DMS153 treated with DMSO at 0.1 percent for 48 hours (cell line): ENCODE measurements around the gene SH3RF1.

Source experiments
- DNase-seq: peaks from one replicate; lab custom pipeline; 2025; ENCODE audit not compliant: unreplicated experiment; lab: John Stamatoyannopoulos, UW

Gene SH3RF1

DNA sequence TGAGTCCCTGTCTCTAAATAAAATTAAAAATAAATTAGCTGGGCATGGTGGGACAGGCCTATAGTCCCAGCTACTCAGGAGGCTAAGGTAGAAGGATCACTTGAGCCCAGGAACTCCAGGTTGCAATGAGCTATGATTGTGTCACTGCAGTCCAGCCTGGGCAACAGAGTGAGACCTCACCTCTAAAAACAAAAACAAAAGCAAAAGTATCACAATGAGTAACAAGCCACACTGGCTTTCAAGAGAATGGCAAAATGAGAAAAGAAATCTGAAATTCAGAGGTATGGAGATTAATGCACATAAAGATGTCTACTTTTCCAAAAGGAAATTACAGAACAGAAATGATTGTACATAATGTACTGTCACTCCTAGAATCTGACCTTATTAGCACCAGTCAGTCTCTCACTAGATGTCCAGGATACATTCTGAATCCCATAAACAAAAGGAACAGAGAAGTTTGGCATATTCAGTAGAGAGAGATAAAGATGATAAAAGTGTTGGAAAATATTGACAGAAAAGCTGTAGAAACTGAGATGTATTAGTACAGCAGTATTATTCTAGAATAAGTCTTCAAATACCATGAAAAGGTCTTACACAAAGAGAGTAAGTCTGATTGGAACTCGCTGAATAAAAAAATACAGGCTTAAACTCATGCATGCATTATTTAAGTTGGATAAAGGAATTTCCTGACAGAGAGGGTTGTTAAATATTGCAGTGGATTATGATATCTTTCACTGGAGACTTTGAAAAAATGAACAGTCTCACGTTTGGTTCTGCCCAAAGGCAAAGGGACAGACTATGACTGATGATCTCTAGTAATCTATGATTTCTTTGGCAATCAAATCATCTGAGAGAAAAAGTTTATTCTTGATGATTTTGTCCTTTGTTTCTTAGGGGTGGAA lies 102.5 kb downstream of the SH3RF1 start:
- no peak for DNase-seq

DNA sequence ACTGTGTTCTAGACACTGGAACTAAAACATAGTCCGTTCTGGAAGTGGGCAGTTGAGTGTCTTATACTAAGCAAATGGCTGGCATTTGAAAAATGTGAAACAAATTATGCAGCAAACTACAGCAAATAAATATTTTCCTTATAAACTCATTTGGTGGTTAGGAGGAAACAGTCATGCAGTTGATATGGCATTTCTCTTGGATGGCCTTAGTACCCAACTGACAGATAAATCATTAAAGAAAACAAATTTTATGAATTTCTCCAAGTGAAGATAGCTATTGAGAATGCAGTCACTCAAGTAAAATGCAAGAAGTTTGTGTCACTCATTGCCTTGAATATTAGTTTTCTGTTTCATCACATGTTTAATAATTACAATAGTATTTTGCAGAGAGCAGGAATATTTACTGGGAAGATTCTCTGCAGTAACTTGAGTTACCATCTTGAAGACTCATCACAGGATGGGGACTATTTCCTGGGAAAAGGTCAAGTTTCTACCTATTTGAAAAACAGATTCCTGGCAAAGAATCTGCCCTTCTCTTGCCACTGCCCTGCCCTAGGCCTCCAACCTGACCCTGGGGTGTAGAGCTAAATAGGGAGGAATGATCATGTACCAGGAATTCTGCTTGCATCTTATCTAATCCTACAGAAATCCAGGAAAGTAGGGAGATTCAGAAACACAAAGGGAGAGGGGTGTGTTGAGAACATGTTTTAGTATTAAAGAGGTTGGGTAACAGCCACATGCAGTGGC lies 105.9 kb downstream of the SH3RF1 start:
- DNase-seq = no peak

DNA sequence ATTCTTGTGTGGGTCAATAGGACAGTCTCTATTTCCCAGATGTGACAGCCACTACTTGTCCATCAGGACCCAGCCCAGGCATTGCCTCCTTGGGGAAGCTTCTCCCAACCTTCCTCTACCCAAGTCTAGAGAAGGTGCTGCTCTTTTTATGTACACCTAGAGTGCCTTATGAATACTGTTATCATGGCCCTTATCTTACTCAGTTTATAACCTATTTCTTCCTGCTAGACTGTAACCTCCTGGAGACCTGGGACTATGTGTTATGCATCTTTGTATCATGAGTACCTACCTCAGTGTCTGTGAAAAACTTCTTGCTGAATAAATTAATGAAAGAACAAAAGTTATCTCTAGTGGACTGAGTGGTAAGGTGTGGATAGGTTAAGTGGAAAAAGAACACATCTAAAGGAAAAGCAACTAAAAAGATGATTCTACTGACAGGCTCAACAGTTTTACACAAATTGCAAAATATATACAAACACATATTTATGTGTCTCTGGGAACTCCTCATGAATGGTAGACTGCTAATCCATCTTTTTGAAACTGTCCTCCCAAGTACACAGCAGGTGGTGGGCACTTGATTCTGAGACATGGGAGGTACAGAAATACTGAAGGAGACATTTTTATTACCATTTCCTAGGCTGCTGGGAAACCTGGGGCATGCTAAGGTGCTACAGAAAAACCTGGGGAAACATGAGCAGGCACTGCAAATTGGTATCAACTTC lies 106.6 kb downstream of the SH3RF1 start:
- no peak for DNase-seq

DNA sequence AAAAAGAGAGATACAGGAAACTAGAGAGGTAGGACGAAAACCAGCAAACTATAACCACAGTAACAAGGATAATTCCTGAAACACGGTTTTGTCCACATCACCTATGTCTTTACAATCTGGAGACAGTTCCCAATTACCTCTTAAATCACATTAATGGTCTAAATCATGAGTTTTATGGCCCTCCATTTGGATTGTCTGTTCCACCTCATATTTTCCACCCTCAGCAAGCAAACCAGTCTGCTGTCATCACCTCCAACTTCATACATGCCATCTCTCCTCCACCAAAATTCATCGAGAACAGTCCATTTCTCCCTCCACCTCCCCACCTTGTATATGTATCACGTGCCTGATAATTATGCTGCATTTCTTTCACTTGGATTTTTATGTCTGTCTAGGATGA lies 107.3 kb downstream of the SH3RF1 start:
- no peak for DNase-seq

DNA sequence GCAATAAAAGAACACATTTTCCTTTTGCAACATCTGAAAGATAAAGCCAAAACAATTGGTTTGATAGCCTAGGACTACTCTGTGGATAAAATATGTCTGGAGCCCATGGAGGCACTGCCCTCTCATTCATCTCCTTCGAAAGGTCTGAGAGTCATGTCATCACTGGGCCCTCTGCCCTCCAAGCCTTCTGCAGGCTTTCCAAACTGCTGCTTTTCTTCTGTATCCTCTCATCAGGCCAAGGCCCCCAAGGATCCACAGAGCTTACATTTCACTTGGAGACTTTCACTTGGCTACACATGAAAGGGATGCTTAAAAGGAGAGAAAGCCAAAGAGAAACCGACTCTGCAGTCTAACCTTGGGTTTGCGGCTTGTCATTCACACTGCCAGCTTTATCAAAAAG lies 109.9 kb downstream of the SH3RF1 start:
- no peak for DNase-seq

GRCh38 chr4:169159624-169160171 lies 111.1 kb downstream of the SH3RF1 start:
- no peak for DNase-seq

DNA sequence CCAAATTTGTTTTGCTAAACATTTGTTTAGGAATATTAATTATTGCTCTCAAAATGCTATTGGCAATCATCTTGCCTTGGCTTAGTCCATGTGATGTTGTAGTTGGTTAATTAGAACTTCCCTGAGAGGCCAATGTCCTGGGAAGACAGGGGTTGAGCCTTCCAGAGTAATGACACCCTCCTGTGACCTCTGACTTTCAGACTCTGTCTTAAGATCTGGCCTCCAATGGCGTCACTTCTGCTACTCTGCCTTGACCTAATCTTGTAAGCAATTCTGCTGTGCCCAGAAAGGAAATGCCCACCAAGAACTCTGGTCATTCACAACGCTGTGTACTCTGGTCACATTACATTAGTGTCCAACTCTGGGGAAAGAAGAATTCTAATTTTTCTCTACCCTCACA lies 111.9 kb downstream of the SH3RF1 start:
- no peak for DNase-seq

GRCh38 chr4:169158046-169158445 lies 112.7 kb downstream of the SH3RF1 start:
- no peak for DNase-seq

- no peak for DNase-seq
These were observed 114.4 kb downstream of the SH3RF1 start for GRCh38 chr4:169156392-169156791.

- DNase-seq = no peak
These were observed 116.6 kb downstream of the SH3RF1 start for GRCh38 chr4:169154121-169154520.

DNA sequence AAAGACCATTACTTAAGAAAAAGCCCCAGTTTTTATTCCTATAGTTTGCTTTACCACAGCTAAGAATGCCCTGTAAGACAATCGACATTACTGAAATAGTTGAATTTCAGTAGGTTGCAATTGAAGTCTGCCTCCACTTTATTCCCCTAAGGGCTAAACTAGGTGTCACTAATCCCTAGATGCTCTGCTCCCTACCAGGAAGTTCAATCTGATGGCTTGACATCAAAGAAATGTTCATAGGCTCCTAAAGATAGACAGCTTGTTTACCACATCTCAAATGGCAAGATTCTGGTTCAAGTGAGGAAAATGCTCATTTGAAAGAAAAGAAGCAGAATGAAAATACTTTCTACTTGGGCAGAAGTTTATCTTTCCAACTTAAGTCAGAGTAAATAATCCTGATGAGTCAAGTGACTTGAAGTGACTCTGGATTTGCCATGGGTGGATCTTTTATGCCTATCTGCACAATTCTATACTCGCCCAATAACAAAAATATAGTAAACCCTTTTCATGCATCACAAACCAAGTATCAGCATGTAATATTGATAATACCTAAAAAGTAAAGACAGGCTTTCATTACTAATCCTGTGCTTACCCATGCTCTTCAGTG lies 117.2 kb downstream of the SH3RF1 start:
- DNase-seq = no peak

DNA sequence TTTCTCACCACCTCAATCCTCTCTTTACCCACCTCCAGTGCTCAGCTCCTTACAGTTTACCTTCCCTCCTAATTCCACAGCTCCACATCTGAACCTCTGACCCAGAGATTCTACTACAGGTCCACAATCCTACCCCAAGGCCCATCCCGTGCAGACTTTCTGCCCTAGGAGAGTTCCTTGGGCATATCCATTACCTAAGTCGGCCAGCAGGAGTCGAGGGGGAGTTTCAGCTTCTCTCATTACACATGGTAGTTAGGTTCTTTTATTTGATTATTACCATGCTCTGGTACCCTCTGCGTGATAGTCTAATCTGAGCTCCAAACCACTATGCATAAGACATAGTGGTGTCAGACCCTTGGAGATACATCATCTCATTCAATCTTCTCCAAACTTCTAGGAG lies 117.9 kb downstream of the SH3RF1 start:
- no peak for DNase-seq

DNA sequence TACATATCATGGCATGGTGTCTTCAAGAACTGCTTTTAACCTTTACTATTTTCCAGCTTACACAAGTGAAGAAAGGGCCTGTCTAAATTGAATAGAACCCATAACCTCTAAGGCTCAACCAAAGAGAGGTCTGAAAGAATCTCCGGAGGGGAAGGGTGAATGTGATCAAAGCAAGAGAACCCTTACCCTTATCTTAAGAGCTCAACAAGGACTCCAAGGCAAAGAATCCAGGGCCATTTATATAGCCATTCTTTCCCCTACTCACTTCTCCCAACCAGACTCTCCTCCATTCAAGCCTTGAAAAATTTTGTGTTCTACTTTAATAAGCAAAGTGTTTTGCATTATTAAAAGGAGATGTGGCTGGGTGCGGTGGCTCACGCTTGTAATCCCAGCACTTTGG lies 118.7 kb downstream of the SH3RF1 start:
- no peak for DNase-seq

DNA sequence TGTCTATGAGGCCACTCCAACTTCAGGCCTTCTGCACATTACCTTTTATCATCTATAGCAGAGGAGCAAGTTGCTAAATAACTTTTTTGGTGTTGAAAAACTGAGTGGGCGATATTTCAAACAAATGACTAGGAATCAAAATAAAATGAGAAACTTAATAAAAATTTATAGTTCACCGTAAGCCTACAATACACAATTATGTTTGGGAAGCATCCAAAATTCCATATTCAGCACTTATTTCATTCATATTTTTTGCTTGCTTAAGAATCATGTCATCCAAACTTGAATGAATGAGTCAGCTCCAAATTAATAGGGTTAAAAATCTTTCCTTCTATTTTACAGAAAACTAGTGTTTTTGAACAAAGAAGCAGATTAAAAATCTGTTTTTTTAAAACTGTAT lies 119.1 kb downstream of the SH3RF1 start:
- no peak for DNase-seq

- no peak for DNase-seq
These were observed 120.0 kb downstream of the SH3RF1 start for GRCh38 chr4:169150806-169151205.

- no peak for DNase-seq
These were observed 121.9 kb downstream of the SH3RF1 start for GRCh38 chr4:169148885-169149284.

GRCh38 chr4:169147191-169147590 lies 123.6 kb downstream of the SH3RF1 start:
- no peak for DNase-seq

GRCh38 chr4:169144061-169144600 lies 126.6 kb downstream of the SH3RF1 start:
- no peak for DNase-seq

DNA sequence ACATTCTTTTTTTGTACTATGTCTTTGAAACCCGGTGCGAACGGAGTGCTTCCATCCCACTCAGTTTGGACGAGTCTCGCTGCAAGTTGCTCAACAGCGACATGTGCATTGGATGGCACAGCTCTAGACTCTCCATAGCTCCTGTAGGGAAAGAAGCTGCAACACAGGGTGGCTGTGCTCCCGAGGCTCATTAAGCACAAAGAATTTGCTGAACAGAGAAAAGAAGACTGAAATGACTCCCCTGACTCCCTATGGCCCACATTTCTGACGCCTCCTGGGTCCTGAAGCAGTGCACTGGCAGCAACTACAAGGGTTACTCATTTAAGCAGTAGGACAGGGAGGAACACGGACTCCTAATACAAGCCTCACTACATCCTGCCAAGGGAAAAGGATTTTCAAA lies 127.4 kb downstream of the SH3RF1 start:
- DNase-seq = no peak

- no peak for DNase-seq
These were observed 127.8 kb downstream of the SH3RF1 start for GRCh38 chr4:169142906-169143305.

- no peak for DNase-seq
These were observed 128.4 kb downstream of the SH3RF1 start for GRCh38 chr4:169142391-169142790.
